Measurements from ENCODE around the gene ULBP2. TPM values are rescaled to one million over a fixed set of nuclear protein-coding genes. Genes with fewer than 3 reads are reported as not detected.

Gene ULBP2
- polyA plus RNA-seq, 1 donor (not counting 4 experiments of a cell fraction or from before 2014, with no cell fraction given) = 11.8 TPM

- Histone ChIP-seq H2AFZ (ENCODE audit: control insufficient read depth, low read length) (no peak overlapping the region), H3K27ac (ENCODE audit: control insufficient read depth, insufficient read depth, low read length) (no peak overlapping the region), H3K9me3 (ENCODE audit: control insufficient read depth, low read depth, low read length) (no peaks in the 10 kb centered on the region), H3K4me1 (ENCODE audit: control insufficient read depth, extremely low read depth, insufficient read depth, low read length) (peaks cover 11% of the 10 kb centered on the region), H3K9me1 (ENCODE audit: control insufficient read depth, extremely low read depth, insufficient read depth, low read length) (no peaks in the 10 kb centered on the region), H3K79me2 (ENCODE audit: control insufficient read depth, insufficient read depth, low read length) (no peaks in the 10 kb centered on the region), H3K27me3 (ENCODE audit: control insufficient read depth, extremely low read depth, insufficient read depth, low read length) (peaks cover 10% of the 10 kb centered on the region), H3K9ac (ENCODE audit: control insufficient read depth, extremely low read depth, insufficient read depth, low read length) (no peak overlapping the region), H4K20me1 (ENCODE audit: control insufficient read depth, extremely low read depth, insufficient read depth, low read length) (no peaks in the 10 kb centered on the region), H3K4me2 (ENCODE audit: control insufficient read depth, extremely low read depth, insufficient read depth, low read depth, low read length) (no peak overlapping the region), H3K36me3 (ENCODE audit: control insufficient read depth in 2 of 2, extremely low read depth in 1 of 2, insufficient read depth in 2 of 2, low read length in 2 of 2) (no peaks in the 10 kb centered on the region), H3K4me3 (ENCODE audit: control insufficient read depth in 2 of 3, extremely low read depth in 1 of 3, insufficient read depth in 2 of 3, low read depth in 1 of 3, low read length in 3 of 3) (no peak overlapping the region)
- no peak for DNase-seq (ENCODE audit: low read depth, low spot score)
- no peak for TF ChIP-seq EZH2 (IDR thresholded peaks at IDR 0.05; ENCODE audit: low read length)
- TF ChIP-seq, protein P1, sequence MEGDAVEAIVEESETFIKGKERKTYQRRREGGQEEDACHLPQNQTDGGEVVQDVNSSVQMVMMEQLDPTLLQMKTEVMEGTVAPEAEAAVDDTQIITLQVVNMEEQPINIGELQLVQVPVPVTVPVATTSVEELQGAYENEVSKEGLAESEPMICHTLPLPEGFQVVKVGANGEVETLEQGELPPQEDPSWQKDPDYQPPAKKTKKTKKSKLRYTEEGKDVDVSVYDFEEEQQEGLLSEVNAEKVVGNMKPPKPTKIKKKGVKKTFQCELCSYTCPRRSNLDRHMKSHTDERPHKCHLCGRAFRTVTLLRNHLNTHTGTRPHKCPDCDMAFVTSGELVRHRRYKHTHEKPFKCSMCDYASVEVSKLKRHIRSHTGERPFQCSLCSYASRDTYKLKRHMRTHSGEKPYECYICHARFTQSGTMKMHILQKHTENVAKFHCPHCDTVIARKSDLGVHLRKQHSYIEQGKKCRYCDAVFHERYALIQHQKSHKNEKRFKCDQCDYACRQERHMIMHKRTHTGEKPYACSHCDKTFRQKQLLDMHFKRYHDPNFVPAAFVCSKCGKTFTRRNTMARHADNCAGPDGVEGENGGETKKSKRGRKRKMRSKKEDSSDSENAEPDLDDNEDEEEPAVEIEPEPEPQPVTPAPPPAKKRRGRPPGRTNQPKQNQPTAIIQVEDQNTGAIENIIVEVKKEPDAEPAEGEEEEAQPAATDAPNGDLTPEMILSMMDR (optimal IDR thresholded peaks at IDR 0.05 in 1 of 3, IDR thresholded peaks at IDR 0.05 in 1 of 3, conservative IDR thresholded peaks at IDR 0.05 in 1 of 3; ENCODE audit: extremely low read depth in 1 of 3, insufficient read depth in 2 of 3, low read length in 3 of 3) = peak; percentile 59 to 63 (median 61)
- dilution Hi-C loops (cut with MboI; ENCODE audit: extremely low pct_ligation_motif_present, low sequenced_read_pairs) = no loop called here
- FAIRE-seq = no peak
Observed at GRCh38 chr6:149929422-149929821, 12.4 kb upstream of the ULBP2 start.

DNA sequence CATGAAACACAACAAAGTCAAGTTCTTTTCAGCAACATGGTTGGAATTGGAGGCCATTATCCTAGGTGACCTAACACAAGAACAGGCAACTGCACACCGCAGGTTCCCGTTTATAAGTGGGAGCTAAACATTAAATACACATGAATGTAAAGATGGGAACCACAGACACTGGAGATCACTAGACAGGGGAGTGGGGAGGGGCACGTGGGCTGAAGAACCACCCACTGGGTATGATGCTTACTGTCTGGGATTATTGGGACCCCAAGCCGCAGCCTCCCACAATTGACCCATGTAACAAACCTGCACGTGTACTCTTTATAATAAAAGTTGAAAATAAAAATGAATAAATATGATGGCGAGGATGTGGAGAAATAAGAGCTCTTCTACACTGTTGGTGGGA is 10.3 kb upstream of the ULBP2 start:
- FAIRE-seq (no peak), DNase-seq (ENCODE audit: low read depth, low spot score) (no peak)
- no peak for TF ChIP-seq EZH2 (IDR thresholded peaks at IDR 0.05; ENCODE audit: low read length)
- TF ChIP-seq, protein P1 (optimal IDR thresholded peaks at IDR 0.05 in 1 of 3, IDR thresholded peaks at IDR 0.05 in 1 of 3, conservative IDR thresholded peaks at IDR 0.05 in 1 of 3; ENCODE audit: extremely low read depth in 1 of 3, insufficient read depth in 2 of 3, low read length in 3 of 3) = no peak
- no peaks in the 10 kb centered on the region for H3K36me3 ChIP-seq (ENCODE audit: control insufficient read depth in 2 of 2, extremely low read depth in 1 of 2, insufficient read depth in 2 of 2, low read length in 2 of 2)
- no peak overlapping the region for H3K4me2 ChIP-seq (ENCODE audit: control insufficient read depth, extremely low read depth, insufficient read depth, low read depth, low read length)
- H3K4me3 ChIP-seq (ENCODE audit: control insufficient read depth in 2 of 3, extremely low read depth in 1 of 3, insufficient read depth in 2 of 3, low read depth in 1 of 3, low read length in 3 of 3) = no peak overlapping the region
- H3K9me3 ChIP-seq (ENCODE audit: control insufficient read depth, low read depth, low read length) = no peaks in the 10 kb centered on the region
- H3K9ac ChIP-seq (ENCODE audit: control insufficient read depth, extremely low read depth, insufficient read depth, low read length) = no peak overlapping the region
- no peaks in the 10 kb centered on the region for H4K20me1 ChIP-seq (ENCODE audit: control insufficient read depth, extremely low read depth, insufficient read depth, low read length)
- no peaks in the 10 kb centered on the region for H3K9me1 ChIP-seq (ENCODE audit: control insufficient read depth, extremely low read depth, insufficient read depth, low read length)
- peaks cover 15% of the 10 kb centered on the region for H3K27me3 ChIP-seq (ENCODE audit: control insufficient read depth, extremely low read depth, insufficient read depth, low read length)
- dilution Hi-C loops (cut with MboI; ENCODE audit: extremely low pct_ligation_motif_present, low sequenced_read_pairs) = no loop called here
- no peaks in the 10 kb centered on the region for H3K4me1 ChIP-seq (ENCODE audit: control insufficient read depth, extremely low read depth, insufficient read depth, low read length)
- no peak overlapping the region for H2AFZ ChIP-seq (ENCODE audit: control insufficient read depth, low read length)
- no peaks in the 10 kb centered on the region for H3K79me2 ChIP-seq (ENCODE audit: control insufficient read depth, insufficient read depth, low read length)
- H3K27ac ChIP-seq (ENCODE audit: control insufficient read depth, insufficient read depth, low read length) = no peak overlapping the region

All from keratinocyte (primary cell).